HG03520 (cell line): ENCODE data around the gene ZCCHC14.

Experiments
- ATAC-seq: cut with Tn5 transposase; IDR thresholded peaks from one replicate; pipeline ENCODE4 v1.9.1; 2021; ENCODE audit warnings: mild to moderate bottlenecking, moderate library complexity; ENCODE audit not compliant: unreplicated experiment

Gene ZCCHC14

GRCh38 chr16:87435372-87436224, 57.2 kb downstream of the ZCCHC14 start:
- no peak for ATAC-seq

GRCh38 chr16:87434146-87434667, 58.6 kb downstream of the ZCCHC14 start:
- no peak for ATAC-seq

- ATAC-seq = no peak
These were observed 60.4 kb downstream of the ZCCHC14 start for GRCh38 chr16:87432330-87432915.

- no peak for ATAC-seq
These were observed 60.9 kb downstream of the ZCCHC14 start for GRCh38 chr16:87431926-87432325.

GRCh38 chr16:87426423-87427215, 66.2 kb downstream of the ZCCHC14 start:
- no peak for ATAC-seq

- ATAC-seq = no peak
These were observed 66.9 kb downstream of the ZCCHC14 start for GRCh38 chr16:87425941-87426340.

- no peak for ATAC-seq
These were observed 68.6 kb downstream of the ZCCHC14 start for GRCh38 chr16:87424266-87424665.

GRCh38 chr16:87423429-87423828, 69.4 kb downstream of the ZCCHC14 start:
- no peak for ATAC-seq

- no peak for ATAC-seq
These were observed 70.7 kb downstream of the ZCCHC14 start for GRCh38 chr16:87422106-87422505.

GRCh38 chr16:87421003-87421912, 71.6 kb downstream of the ZCCHC14 start:
- no peak for ATAC-seq

- no peak for ATAC-seq
These were observed 72.5 kb downstream of the ZCCHC14 start for GRCh38 chr16:87420026-87421002.

- ATAC-seq = no peak
These were observed 74.2 kb downstream of the ZCCHC14 start for GRCh38 chr16:87418644-87419043.

GRCh38 chr16:87418216-87418615, 74.6 kb downstream of the ZCCHC14 start:
- no peak for ATAC-seq

GRCh38 chr16:87417528-87417910, 75.3 kb downstream of the ZCCHC14 start:
- ATAC-seq = no peak

- ATAC-seq = no peak
These were observed 75.8 kb downstream of the ZCCHC14 start for GRCh38 chr16:87416826-87417527.

GRCh38 chr16:87415441-87415840, 77.4 kb downstream of the ZCCHC14 start:
- no peak for ATAC-seq

- ATAC-seq = no peak
These were observed 78.6 kb downstream of the ZCCHC14 start for GRCh38 chr16:87414251-87414680.

GRCh38 chr16:87412996-87413421, 79.8 kb downstream of the ZCCHC14 start:
- no peak for ATAC-seq
